GM23338 (cell line): ENCODE measurements around the gene ACAD10.

Experiments
- CREB1 ChIP-seq: fragments of 250-450 bp; sonication (Bioruptor Pico); IDR thresholded peaks from 2 replicates; pipeline ENCODE4 v1.5.0; 2020; ENCODE audit warnings: low read depth, mild to moderate bottlenecking, moderate library complexity
- CTCF ChIP-seq, 2 experiments: fragments of 200-600 bp in 1 of 2; sonication (generic) in 1 of 2; conservative IDR thresholded peaks; 2 replicates each; pipeline versions ENCODE4 v1.5.1 to v1.6.1; 2016 to 2017; ENCODE audit warnings: antibody characterized with exemption in 2 of 2, low read depth in 2 of 2, mild to moderate bottlenecking in 2 of 2, moderate library complexity in 1 of 2
- ETS1 ChIP-seq: IDR thresholded peaks from 2 replicates; pipeline ENCODE4 v1.6.1; 2016; ENCODE audit warnings: antibody characterized with exemption
- EZH2 ChIP-seq: fragments of 200-600 bp; sonication (generic); IDR thresholded peaks from one replicate; pipeline ENCODE4 v1.8.0; 2017; ENCODE audit warnings: antibody characterized with exemption, mild to moderate bottlenecking, low read depth; ENCODE audit not compliant: unreplicated experiment
- EZH2phosphoT487 ChIP-seq: fragments of 200-600 bp; sonication (generic); IDR thresholded peaks from one replicate; pipeline ENCODE4 v1.8.1; 2018; ENCODE audit warnings: antibody characterized with exemption; ENCODE audit not compliant: unreplicated experiment
- JUNB ChIP-seq: IDR thresholded peaks from one replicate; pipeline ENCODE4 v1.6.1; 2016; ENCODE audit warnings: antibody characterized with exemption; ENCODE audit not compliant: unreplicated experiment
- NANOG ChIP-seq: IDR thresholded peaks from 2 replicates; pipeline ENCODE4 v1.6.1; 2016; ENCODE audit warnings: antibody characterized with exemption, borderline replicate concordance
- POLR2AphosphoS5 ChIP-seq: IDR thresholded peaks from 2 replicates; pipeline ENCODE4 v1.6.1; 2016; ENCODE audit warnings: antibody characterized with exemption, low read depth
- REST ChIP-seq: IDR thresholded peaks from one replicate; pipeline ENCODE4 v1.6.1; 2018; ENCODE audit warnings: antibody characterized with exemption; ENCODE audit not compliant: unreplicated experiment
- STAT1 ChIP-seq: IDR thresholded peaks from one replicate; pipeline ENCODE4 v1.6.1; 2016; ENCODE audit warnings: antibody characterized with exemption; ENCODE audit not compliant: unreplicated experiment
- ZNF331 ChIP-seq: fragments of 250-450 bp; sonication (Bioruptor Pico); IDR thresholded peaks from 2 replicates; pipeline ENCODE4 v1.5.0; 2020; ENCODE audit warnings: low read depth, mild to moderate bottlenecking, moderate library complexity

DNA sequence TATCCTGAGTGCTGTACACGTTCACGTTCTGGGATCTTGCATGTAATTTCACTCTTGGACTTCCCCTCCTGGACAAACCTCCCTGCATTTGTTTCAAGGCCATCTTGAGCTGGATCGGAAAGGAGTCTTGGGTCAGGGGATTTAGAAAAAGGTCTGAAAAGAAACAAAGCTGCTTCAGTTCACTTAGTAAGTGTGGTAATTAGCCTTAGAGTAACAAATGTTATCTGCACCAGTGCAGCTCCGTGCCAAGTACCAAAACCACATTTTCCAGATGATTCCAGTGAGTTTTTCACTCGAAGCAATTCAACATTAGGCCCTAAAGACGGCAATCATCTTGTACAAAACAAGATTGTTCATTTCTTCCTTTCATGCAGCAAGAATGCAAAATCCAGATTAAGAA lies 47.3 kb upstream of the ACAD10 start:
- no peak for TF ChIP-seq CTCF (conservative IDR thresholded peaks at IDR 0.05; ENCODE audit: low read depth in 2 of 2)
- no peak for TF ChIP-seq EZH2phosphoT487
- no peak for TF ChIP-seq POLR2AphosphoS5
- TF ChIP-seq EZH2 = no peak
- no peak for TF ChIP-seq STAT1
- TF ChIP-seq REST = no peak
- TF ChIP-seq CREB1 = no peak
- no peak for TF ChIP-seq JUNB
- no peak for TF ChIP-seq ZNF331 (CRISPR knock-in tag)
- no peak for TF ChIP-seq NANOG
- TF ChIP-seq ETS1 = no peak
